ENCODE data around the gene TSPAN17.

TSPAN17 gene

DNA sequence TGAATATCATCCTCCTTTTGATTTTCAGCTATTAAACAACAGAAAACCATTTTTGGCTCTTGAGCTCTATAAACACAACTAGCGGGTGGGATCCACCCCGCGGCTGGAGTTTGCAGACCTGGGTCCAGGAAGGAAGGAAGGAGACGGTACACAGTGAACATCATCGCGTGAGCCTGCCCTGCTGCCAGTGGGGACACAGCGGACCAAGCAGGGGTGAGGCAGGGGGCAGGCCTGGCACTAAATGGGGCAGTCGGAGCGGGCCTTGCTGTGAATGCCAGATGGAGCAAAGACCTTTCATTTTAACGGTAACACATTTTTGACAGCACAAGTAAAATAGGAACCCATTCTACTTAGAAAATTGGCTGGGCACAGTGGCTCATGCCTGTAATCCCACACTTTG, 14.4 kb downstream of the TSPAN17 start:
- DNase-seq = no peak

DNA sequence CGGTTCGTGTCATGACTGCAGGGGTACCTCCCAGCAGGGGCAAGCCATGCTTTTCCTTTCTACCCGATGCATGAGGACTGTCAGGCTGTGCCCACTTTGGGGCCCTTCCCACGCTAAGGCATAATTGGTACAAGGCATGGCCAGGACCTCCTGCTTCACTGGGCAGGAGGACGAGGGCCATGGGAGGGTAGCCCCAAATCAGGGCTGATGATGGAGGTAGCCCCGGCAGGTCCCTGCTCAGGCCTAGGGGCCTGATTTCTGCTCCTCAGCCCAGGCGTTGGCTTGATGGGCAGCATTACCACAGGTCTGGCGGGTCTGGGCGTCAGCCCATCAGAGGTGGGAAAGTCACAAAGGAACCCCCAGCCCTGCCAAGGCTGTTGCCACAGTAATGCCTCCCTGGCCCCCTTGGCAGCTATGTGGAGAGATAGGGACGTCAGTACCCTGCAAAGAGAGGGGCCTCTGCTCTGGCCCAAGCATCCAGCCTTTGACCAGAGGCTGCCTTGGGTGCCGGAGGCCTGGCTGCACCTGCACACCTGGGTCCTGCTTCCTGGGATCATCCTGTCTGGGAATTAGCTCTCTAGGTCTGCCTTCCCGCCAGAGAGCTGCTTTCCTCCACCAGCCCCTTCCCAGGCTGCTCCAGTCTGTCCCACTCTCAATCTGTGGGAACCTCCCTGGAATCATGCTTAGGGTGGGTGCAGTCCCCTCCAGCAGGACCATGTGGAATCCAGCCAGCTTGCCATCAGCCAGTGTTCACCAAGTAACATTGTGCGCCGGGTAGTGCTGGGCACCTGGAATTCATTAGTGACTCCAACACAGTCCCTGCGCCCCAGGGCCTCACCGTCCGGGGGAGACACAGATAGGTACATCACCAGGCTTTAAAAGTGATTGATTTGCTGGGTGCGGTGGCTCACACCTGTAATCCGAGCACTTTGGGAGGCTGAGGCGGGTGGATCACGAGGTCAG, 15.4 kb downstream of the TSPAN17 start:
- DNase-seq = no peak

DNA sequence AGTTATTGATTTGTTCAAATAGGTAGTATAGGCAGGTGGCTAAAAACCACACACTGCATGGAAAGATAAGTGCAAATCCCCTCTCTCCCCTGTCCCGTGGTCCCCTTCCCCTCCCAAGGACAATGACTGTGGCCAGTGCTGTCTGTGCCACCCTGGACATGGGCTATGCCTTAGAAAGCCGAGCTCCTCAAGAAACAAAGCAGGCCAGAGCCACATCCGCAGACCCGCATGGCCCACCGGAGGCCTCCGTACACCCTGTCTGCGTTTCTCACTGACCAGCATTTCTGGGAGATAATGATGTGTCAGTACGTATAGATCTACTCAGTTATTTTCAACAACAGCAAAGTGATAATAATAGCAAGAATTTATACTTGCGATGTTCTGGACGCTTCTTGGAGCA, 16.3 kb downstream of the TSPAN17 start:
- no peak for DNase-seq

DNA sequence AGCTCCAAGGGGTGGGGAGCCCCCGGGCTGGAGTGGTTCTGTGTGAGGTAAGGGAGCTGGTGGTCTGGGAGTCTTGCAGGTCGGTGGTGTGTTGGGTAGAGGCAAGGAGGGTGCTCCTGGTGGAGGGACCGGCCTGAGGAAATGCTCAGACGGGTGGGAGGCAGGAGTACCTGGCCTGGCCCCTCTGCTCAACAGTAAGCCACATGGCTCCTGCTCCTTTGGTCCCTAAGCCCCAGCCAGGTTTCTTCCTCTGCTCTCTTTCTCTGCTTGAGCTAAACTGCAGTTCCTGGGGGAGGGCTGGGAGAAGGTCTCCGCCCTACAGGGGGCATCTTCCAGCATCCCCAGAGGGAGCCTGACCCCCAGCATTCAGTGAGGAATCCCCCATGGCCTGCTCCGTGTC, 17.2 kb downstream of the TSPAN17 start:
- no peak for DNase-seq

DNA sequence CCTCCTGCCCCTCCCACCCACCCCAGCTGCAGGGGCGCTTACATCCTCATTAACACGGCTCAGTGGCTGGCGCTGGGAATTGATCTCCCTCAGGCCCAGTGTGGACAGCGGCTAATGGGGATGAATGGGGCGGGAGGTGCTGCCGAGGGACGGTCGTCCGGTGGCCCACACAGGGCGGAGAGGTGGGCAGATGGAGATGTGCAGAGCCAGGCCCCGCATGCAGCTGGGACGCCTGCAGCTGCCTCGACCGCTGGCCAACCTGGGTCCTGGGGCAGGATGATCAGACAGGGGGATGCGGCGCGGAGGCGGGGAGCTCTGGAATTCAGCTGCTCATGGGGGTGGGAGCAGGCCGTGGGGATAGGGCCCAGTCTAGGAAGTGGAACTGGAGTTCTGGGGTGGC, 17.6 kb downstream of the TSPAN17 start:
- no peak for DNase-seq

DNA sequence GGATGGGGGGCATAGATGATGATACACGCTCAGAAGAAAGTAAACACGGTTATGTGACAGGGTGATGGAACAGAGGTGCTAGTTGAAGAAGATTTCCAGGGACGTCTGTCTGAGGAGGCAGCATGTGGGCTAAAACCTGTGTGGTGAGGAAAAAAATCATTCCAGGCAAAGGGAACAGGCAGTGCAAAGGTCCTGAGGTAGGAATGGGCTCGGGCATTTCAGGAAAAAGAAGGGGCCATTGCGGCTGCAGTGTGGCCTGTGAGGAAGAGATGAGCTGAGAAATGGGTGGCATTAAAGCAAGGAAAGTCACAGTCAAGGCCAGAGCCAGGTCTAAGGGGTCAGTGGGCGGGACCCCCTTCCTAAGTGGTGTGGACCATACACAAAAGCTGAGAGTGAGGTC, 18.2 kb downstream of the TSPAN17 start:
- no peak for DNase-seq

DNA sequence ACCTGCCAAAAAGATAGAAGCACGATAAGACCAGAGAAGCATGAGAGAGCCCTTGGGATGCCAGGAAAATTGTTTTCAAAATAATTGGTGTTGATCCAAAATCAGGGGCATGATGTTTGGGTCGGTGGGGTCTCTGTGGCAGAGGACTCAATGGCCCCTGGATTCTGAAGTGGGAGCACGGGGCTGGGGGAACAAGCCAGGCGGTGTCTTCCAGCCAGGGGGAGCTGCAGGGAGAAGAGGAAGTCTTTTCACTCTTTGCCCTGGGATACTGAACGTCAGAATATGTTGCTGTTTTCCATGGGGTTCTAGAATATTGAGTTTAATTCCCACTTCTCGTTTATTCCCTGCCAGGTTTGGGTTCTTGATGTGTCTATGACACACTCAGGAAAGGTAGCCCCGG, 20.4 kb downstream of the TSPAN17 start:
- DNase-seq = no peak

DNA sequence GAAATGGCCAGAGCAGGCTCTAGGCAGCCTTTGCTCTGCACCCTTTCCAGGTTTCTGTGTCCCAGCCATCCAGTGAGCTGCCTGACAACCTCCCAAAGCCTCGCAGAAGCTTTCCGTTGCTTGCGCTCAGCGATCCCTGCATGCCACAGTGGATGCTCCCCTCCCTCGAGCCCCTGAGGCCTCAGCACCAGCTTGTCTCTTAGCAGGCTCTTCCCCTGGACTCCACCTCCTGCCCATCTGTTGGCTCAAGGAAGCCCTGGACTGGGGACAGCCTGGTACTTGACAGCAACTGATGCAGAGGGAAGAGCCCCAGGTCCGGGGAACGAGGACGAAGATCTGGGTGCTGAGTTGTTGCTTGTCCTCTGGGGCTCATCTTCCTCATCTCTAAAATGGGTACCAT, 23.2 kb downstream of the TSPAN17 start:
- no peak for DNase-seq

DNA sequence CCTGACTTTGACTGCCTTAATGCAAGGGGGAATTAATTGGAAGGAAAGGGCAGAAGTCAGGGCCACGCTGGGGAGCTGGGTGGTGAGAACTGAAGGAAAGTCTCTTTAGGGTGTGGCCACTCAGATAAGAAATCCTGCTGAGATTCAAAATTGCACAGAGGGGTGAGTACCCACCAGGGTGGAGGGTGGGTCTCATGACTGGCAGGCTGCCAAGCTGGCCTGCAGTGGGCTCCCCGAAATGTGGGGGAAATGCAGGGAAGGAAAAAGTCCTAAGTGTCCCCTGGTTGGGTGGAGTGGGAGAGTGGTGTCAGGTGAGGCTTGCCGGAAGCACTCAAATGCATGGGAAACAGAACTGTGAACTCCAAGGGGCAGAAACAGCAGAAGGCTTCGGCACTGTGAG, 24.1 kb downstream of the TSPAN17 start:
- DNase-seq = no peak

DNA sequence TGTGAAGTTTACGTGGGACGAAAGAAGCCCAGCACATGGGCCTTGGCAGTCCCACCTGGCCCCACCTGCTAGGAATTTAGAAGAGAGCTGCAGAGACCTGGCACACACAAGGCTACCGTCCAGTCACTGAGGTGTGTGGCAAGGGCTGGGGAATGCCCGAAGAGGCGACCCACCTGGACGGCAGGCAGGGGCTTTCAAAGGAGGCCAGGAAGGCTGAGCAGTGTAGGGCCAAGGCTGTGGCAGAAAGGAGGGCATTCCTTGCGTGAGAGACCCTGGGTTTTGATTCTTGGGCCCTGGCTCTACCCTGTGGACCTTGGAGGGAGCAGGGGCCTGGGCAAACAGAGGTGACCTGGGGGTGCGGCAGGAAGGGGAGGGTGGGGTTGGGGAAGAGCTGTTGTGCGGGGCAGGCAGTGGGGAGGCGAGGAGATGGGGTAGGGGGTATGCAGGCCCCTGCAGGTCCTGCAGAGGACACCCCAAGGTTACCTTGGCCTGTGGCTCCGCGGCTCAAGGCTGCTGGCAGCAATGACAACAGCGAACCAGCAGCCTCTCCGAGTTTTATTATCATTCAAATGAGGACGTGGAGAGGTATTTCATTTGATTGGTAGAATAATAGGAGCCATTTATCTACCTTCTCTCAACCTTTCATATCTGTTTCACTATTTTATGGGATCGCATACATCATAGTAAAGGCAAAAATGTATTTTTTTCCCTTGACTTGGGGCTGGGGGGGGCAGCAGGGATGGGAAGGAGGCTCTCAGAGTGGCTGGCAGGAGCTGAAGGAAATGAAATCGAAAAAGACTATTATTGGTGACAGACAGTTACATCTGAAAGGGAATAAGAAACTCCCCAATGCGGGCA, 24.8 kb downstream of the TSPAN17 start:
- DNase-seq = no peak

DNA sequence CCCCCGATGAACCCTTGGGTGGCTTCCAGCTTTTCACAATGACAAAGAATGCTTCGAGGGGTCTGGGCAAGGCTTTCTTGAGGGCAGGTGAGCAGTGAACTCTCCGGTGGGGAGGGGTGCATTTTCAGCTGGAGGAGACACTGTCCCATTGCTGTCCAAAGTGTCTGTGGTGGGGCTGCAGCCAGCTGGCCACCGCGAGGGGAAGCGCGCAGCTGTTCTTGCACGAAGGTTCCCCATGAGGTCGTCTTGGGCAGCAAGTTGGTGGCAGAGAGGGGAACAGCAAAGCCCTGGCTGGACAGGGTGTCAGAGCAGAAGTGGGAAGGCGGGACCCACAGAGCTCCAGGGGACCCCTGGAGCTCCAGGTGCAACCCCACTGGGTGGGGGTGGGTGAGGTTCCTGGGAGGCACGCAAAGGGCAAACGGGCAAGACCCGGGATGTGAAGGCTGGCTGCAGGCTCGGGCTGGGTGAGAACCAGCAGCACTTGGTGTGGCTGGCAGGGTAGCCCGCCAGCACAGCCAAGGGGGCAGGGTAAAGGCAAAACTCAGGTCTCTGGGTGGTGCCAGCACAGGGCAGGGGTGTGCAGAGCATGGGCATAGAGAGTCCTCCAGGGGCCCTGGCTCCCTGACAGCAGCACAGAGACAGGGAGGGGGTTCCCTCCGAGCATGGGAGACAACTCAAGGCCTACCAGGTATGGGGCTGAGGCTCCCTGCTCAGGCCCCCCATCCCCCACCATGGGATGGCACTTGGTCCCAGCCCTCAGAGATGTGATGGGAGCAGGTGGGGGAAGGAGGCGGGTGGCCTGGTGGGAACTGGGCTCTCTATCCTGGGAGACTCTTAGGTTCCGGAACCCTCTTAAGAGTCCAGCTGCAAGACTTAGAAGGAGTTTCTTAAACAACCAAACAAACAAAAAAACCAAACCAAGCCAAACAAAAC, 26.6 kb downstream of the TSPAN17 start:
- no peak for DNase-seq

DNA sequence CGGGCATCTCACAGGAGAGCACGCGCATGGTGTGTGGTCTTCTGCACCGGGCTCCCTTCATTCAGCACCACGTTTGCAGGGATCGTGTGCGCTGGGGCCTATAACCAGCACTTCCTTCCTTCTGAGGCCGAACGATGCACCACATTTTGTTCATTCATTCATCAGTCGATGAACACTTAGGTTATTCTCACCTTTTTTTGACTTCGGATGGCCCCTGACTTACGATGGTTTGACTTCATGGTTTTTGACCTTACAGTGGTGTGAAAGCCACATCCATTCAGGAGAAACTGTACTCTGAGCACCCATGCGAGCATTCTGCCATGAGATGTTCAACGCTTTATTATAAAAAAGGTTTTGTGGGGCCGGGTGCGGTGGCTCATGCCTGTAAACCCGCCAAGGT, 27.5 kb downstream of the TSPAN17 start:
- no peak for DNase-seq

DNA sequence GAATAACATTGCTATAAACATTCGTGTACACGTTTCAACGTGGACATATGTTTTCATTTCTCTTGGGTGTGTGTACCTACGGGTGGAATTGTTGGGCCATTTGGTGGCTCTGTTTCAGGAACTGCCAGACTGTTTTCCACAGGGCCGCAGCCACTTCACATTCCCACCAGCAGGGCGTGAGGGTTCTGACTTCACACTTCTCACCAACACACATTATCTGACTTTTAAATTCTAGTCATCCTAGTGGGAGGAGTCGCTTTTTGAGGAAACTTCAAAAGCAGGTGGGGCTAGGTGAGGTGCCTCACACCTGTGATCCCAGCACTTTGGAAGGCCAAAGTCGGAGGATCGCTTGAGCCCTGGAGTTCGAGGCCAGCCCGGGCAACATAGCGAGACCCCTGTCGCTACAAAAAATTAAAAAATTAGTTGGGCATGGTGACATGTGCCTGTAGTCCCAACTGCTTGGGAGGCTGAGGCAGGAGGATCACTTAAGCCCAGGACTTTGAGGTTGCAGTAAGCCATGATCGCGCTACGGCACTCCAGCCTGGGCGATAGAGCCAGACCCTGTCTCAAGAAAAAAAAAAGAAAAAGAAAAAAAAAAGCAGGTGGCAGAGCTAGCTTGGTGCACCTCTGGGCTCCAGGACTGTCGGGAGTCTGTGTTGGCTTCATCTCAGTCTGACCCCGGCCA, 28.5 kb downstream of the TSPAN17 start:
- DNase-seq = no peak

DNA sequence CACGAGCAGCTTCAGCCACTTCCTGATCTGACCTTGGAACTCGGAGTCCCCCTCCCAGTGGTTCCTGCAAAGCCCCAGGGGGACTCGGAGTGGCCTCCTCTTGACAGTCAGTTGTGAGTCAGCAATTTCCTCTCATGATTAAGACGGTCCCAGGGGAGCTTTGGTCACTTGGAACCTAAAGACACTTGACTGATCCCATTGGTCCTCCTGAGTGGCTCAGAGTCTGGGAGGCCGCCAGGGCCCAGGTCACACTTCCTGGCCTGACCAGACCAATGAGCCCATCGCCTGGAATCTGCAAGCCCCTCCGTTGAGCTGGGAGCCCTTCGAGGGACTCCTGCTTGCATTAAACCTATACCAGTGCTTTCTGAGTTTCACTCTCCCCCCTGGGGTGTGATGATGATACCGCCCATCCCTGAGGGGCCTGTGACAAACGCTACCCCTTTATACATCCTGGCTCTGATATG, 29.1 kb downstream of the TSPAN17 start:
- DNase-seq = no peak

DNA sequence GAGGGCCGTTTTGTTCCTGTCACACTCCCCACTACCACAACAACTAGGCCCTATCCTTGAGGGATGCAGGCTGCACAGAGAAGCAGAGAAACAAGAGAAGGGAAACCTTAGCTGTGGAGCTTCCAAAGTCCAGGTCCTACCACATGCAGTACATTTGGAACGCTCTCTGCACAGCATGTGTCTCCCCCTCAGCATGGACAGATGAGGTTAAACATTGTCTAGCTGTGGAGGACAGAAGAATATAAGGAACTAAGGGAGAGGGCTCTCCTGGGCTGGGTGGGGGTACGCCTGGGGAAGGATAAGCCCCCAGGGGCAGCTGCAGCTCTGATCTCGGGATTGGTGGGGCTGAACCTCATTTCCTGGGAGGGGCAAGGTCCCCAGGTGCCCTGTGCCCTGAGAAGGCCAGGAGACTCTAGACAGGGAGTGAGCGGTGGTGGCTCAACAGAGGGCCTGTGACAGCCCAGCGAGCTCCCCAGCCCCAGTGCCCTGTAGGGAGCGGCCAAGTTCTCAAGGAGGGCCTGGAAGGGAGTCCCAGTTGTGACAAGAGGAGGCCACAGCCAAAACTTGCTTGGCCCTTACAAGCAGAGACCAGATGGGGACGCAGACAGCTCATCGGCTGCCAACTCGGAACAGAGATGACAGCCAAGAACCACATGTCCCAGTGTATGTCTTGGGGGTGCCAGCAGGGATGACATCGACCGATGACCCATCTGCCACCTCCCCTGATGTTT, 30.1 kb downstream of the TSPAN17 start:
- DNase-seq = no peak

DNA sequence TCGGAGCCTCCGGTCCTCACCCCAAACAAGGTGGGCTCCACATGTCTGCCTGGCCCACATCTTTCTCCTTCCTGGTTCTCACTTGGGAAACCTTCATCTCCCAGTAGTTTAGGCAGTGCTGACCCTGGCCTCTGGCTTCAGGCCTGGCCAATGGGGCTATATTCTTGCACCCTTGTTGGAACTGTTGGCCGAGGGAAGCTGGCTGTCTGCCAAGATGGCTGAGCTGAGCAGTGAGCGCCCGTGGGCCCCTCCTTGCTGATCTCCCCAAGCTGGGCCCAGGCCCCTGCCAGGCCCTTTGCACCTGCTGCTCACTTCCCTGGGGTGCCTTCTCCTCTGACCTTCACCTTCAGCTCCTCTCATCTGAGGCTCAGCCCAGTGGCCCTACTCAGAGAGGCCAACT, 31.3 kb downstream of the TSPAN17 start:
- DNase-seq = no peak

DNA sequence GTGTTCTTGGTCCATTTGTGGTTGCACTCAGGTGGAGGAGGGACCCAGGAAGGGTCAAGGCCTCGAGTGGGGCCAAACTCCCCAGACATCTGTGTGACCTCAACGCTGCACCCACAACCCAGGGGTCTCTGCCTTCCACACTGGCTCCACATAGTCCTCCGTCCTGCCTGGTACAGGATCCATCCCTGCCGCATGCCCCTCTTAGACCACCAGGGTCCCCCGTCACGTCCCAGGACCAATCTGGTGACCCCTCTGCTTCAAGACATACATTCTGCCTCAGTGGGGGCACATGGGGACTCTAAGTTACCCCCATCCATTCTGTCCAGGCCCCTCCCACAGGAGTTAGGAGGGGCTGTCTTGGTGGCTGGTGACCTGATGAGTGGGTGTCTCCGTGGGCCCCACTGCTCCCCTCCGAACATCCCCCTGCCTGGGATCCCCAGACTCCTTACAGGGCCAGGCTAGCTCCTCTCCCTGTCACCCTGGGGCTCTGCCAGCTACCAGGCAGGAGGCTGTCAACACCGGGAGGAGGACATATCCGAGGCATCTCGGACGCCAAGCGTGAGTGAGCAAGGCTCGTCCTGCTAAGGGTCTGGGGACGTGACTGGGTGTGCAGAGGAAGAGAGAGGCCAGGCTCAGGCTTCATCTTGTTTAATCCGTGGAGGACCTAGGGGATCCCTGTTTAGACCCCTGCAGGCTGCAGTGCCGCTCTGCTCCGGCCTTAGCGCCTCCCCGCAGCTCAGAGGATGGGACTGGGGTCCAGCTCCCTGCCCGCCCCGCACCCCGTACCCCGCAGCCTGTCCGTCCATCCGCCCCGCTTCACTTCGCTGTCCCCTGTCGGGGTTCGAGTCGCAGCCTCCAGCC, 32.3 kb downstream of the TSPAN17 start:
- DNase-seq = no peak

DNA sequence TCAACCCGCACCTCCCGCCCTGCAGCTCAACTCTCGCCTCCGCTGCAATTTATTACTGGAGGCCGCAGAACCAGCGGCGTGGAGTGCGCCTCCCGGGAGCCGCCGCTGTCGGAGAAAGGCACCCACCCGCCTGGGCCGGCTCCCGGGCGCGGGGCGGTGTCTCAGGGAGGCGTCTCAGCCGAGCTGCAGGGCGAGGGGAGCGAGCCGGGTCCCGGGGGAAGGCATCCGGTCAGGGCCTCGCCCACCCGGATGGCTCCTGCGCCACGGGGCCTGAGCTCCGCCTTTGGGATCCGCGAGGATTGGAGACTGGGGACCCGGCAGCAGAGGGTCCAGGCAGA, 32.9 kb downstream of the TSPAN17 start:
- no peak for DNase-seq

DNA sequence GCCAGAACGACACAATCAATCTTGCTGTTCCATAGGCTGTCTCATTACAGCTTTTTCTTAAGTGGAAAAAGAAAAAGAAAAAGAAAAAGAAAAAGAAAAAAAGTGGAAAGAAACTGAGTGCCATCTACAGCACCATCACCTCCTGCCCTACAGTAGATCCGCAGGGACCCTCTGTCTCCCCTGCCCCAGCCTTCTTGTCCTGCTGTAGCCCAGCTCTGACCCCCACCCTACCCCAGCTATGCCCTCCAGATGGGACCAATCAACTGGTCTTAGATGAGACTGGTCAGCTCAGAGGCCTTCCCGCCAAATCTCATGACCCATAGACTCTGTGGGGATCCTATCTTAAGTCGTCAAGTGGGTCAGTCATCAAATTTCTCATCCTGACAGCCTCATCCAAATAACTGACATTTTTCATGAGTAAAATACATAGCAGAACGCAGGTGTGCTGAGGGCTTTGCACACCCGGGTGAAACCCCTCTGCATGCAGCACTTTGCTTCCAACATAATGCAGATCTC, 34.8 kb downstream of the TSPAN17 start:
- no peak for DNase-seq

DNA sequence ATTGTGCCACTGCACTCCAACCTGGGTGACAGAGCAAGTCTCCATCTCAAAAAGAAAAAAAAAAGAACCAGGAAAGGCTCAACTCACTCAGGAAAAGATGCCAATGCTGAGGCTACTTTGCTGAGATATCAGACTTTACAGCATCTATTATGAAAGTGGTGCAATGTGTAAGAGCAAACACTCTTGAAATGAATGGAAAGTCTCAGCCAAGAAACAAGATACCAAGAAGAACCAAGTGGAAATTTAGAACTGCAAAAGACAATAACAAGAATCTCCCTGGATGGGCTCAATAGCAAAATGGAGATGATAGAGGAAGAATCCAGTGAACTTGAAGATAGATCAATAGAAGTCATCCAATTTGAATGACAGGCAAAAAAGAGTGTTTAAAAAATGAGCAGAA, 37.7 kb downstream of the TSPAN17 start:
- no peak for DNase-seq

Data from CD4-positive, alpha-beta T cell treated with Interleukin-12 subunit alpha and Interleukin-12 subunit beta, for 1 hour (primary cell).